Measurements from ENCODE around the gene MYOM1.

DNA sequence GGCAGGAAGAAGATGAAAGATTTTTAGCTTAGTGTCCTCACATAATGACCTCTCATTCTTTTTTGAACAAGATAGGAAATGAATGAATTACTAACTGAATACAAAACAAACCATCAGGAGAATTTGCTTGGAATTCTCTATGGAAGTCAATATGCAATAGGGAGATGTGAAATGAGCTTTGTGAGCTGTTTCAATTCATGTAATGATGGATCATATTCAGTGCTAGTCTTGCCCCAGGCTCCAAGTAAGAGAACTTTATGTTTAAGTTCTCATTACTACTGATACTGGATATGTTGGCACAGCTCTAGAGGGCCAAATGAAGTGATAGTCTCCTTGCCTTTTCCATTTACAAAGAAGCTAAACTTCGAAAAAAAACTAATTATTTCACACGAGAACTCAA is 29.2 kb downstream of the MYOM1 start:
- TF ChIP-seq, protein P1, sequence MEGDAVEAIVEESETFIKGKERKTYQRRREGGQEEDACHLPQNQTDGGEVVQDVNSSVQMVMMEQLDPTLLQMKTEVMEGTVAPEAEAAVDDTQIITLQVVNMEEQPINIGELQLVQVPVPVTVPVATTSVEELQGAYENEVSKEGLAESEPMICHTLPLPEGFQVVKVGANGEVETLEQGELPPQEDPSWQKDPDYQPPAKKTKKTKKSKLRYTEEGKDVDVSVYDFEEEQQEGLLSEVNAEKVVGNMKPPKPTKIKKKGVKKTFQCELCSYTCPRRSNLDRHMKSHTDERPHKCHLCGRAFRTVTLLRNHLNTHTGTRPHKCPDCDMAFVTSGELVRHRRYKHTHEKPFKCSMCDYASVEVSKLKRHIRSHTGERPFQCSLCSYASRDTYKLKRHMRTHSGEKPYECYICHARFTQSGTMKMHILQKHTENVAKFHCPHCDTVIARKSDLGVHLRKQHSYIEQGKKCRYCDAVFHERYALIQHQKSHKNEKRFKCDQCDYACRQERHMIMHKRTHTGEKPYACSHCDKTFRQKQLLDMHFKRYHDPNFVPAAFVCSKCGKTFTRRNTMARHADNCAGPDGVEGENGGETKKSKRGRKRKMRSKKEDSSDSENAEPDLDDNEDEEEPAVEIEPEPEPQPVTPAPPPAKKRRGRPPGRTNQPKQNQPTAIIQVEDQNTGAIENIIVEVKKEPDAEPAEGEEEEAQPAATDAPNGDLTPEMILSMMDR (IDR thresholded peaks at IDR 0.05), result no peak
- TF ChIP-seq POLR2A (IDR thresholded peaks at IDR 0.05; ENCODE audit: low read depth), result no peak
- TF ChIP-seq EP300 (IDR thresholded peaks at IDR 0.05), result no peak

Measured in esophagus muscularis mucosa (tissue), 4 donors.